Prostate gland (tissue), 2 donors: ENCODE results near the gene CLPTM1L. TPM values are rescaled to one million over a fixed set of nuclear protein-coding genes. Genes with fewer than 3 reads are reported as not detected.

Experiments
- DNase-seq: peaks from one replicate; pipeline ENCODE4 v3.0.0-alpha.2; 2019; ENCODE audit warnings: low spot score
- H3K27ac ChIP-seq, 2 donors: fragments of 200-600 bp; sonication (generic); 2 replicates each; pipeline ENCODE4 v1.5.1; 2017 to 2019
- H3K27me3 ChIP-seq: fragments of 200-600 bp; sonication (generic); replicated peaks from 2 replicates; pipeline ENCODE4 v1.5.1; 2019; ENCODE audit not compliant: insufficient read depth
- H3K36me3 ChIP-seq, 2 donors: fragments of 200-600 bp; sonication (generic); 1 replicate in 1 of 2; 2 replicates in 1 of 2; pipeline versions ENCODE4 v1.5.1 to v1.8.1; 2017 to 2019
- H3K4me1 ChIP-seq: fragments of 200-600 bp; sonication (generic); replicated peaks from 2 replicates; pipeline ENCODE4 v1.5.1; 2019
- H3K4me3 ChIP-seq, 2 donors: fragments of 200-600 bp; sonication (generic); 2 replicates each; pipeline ENCODE4 v1.5.1; 2017 to 2019
- H3K9me3 ChIP-seq: fragments of 200-600 bp; sonication (generic); 2 replicates; pipeline ENCODE4 v1.5.1; 2017
- POLR2A ChIP-seq: fragments of 450-650 bp; IDR thresholded peaks from one replicate; pipeline ENCODE4 v1.6.1; 2016; ENCODE audit warnings: antibody characterized with exemption, mild to moderate bottlenecking
- POLR2AphosphoS5 ChIP-seq: sonication (generic); formaldehyde crosslinking; IDR thresholded peaks from one replicate; pipeline ENCODE4 v1.6.1; 2017; ENCODE audit warnings: antibody characterized with exemption
- WGBS: methylation state at CpG from one replicate; pipeline ENCODE4 v1.1.5; 2018; 5-methylcytosine and 5-hydroxymethylcytosine counted together
- intact Hi-C: fragments of 100-400 bp; cut with DNase I; formaldehyde crosslinking; loops from one replicate; pipeline ENCODE4 v1.14.2; 2022
- total RNA-seq, 2 donors: library from RNA; depleted of rRNA; stranded (reverse); fragments of >200 nt; gene quantifications; one replicate each; pipeline ENCODE4 v1.1.0, GENCODE V29; 2016
- TF ChIP-seq, protein P1 (sequence below), 4 experiments: fragments of 200-600 bp in 2 of 4; fragments of 450-650 bp in 2 of 4; sonication (generic) in 2 of 4; IDR thresholded peaks; 1 replicate in 3 of 4; 2 replicates in 1 of 4; pipeline ENCODE4 v1.5.1; 2016 to 2019; ENCODE audit warnings: antibody characterized with exemption in 4 of 4, mild to moderate bottlenecking in 2 of 4, moderate library complexity in 2 of 4

CLPTM1L gene
- total RNA-seq: 100 to 1,000 TPM; 105 to 135 TPM

DNA sequence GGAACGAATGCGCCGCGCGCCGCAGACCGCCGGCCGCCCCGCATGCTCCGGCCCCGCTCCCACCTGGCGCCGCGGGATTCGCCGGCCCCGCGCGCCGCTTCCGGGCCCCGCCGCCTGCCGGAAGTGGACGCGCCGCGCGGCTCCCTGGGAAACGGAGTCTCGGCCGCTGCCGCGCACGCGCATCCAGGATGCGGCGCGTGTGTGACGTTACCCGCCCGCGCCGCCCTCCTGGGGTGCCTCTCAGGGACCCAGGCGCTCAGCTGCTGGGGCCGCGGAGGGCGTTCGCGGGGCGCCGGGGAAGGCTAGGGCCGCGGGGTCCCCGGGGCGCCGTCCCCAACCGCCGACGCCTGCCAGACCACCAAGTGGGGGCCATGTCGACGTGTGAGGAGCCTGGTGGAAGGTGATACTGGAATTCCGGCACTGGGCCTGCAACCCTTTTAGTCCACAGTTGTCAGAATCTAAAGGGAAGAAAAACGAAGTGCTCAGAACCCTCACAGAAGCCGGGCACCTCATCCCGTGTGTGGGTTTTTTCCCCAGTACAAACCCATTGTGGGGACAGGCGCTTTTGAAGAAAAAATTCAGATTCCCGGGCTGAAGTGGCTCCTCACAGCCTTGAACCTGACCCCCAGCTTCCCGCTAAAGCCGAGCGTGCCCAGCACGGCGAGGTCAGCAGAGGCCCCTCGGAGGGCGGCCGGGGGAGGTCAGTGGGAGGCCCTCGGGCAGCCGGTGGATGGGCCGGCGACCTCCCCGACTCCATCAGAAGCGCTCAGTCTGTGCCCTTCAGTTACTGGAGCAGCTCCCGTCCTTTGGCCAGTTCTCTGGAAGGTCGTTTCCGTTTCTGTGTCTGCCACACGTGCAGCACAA, at the start of gene CLPTM1L:
Gene CLPTM1L, minus strand, starts transcription at position 125 of the 864 bp plus-strand sequence. CDS start 258 bp downstream, outside the sequence.
- DNase-seq: peak; percentile 81
- Histone ChIP-seq H3K9me3 (no peaks in the 10 kb centered on the region), H3K4me1 (peaks cover 5% of the 10 kb centered on the region), H3K27ac (peak within 1 kb of the TSS; percentile 78 to 82), H3K27me3 (no peaks in the 10 kb centered on the region), H3K4me3 (peak within 1 kb of the TSS; percentile 89 to 93), H3K36me3 (no peaks in the 10 kb centered on the region)
- intact Hi-C loops: loop anchor here (10.0 kb wide), 1 partner anchor 300 kb away; no protein-coding TSS in a partner anchor
- TF ChIP-seq POLR2A (peak; percentile 56), POLR2AphosphoS5 (peak; percentile 84)
- TF ChIP-seq, protein P1, sequence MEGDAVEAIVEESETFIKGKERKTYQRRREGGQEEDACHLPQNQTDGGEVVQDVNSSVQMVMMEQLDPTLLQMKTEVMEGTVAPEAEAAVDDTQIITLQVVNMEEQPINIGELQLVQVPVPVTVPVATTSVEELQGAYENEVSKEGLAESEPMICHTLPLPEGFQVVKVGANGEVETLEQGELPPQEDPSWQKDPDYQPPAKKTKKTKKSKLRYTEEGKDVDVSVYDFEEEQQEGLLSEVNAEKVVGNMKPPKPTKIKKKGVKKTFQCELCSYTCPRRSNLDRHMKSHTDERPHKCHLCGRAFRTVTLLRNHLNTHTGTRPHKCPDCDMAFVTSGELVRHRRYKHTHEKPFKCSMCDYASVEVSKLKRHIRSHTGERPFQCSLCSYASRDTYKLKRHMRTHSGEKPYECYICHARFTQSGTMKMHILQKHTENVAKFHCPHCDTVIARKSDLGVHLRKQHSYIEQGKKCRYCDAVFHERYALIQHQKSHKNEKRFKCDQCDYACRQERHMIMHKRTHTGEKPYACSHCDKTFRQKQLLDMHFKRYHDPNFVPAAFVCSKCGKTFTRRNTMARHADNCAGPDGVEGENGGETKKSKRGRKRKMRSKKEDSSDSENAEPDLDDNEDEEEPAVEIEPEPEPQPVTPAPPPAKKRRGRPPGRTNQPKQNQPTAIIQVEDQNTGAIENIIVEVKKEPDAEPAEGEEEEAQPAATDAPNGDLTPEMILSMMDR (IDR thresholded peaks at IDR 0.05): peak in 2 of 4 experiments; percentile 44 to 55
- 1% methylated on average over 84 of the region's 87 CpGs for WGBS

GRCh38 chr5:1393571-1394501, 48.9 kb upstream of the CLPTM1L start:
- H3K27me3 ChIP-seq: peaks cover 4% of the 10 kb centered on the region
- intact Hi-C loops: no loop called here
- H3K9me3 ChIP-seq: no peaks in the 10 kb centered on the region
- no peak for DNase-seq
- H3K36me3 ChIP-seq: no peaks in the 10 kb centered on the region
- WGBS: 53% methylated on average over 36 of the region's 36 CpGs
- TF ChIP-seq POLR2A (no peak), POLR2AphosphoS5 (no peak)
- TF ChIP-seq, protein P1 (IDR thresholded peaks at IDR 0.05): no peak
- no peak overlapping the region for H3K27ac ChIP-seq
- no peaks in the 10 kb centered on the region for H3K4me1 ChIP-seq
- H3K4me3 ChIP-seq: no peak overlapping the region

DNA sequence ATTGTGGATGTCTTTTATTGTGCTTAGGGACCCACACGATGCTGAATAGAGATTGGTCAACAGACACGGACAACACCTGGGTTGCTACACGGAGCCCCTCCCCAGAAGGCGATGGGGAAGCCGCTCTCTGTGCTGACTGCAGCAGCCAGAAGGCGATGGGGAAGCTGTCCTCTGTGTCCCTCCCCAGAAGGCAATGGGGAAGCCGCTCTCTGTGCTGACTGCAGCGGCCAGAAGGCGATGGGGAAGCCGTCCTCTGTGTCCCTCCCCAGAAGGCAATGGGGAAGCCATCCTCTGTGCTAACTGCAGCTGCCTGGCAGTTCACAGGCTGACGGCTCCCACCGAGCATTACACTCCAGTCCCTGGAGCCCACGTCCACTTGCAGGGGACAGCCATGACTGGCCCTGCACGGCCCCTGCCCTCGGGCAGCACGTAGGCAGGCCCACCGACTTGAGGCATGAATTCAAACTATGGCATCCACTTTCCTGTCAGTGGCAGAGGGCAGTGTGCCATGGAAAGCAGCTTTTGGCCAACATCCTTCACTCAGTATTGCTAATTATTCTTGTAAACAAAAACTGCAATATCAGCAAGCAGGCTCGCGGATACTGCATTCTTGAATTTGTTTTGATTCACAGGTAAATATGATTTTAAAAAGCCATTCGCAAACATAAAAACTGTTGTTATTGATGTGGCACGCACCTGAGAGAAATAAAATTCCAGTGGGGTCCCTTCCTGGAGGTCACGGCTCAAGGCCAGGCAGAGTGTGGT, 48.1 kb upstream of the CLPTM1L start:
- no peak overlapping the region for H3K4me3 ChIP-seq
- no peaks in the 10 kb centered on the region for H3K4me1 ChIP-seq
- no peaks in the 10 kb centered on the region for H3K36me3 ChIP-seq
- H3K9me3 ChIP-seq: no peaks in the 10 kb centered on the region
- no peak for DNase-seq
- 70% methylated on average over 21 of the region's 22 CpGs for WGBS
- TF ChIP-seq, protein P1 (IDR thresholded peaks at IDR 0.05): no peak
- peaks cover 4% of the 10 kb centered on the region for H3K27me3 ChIP-seq
- no peak overlapping the region for H3K27ac ChIP-seq
- intact Hi-C loops: no loop called here

GRCh38 chr5:1392261-1392660, 47.4 kb upstream of the CLPTM1L start:
- no peak for TF ChIP-seq POLR2A
- TF ChIP-seq, protein P1 (IDR thresholded peaks at IDR 0.05): no peak
- TF ChIP-seq POLR2AphosphoS5: no peak
- Histone ChIP-seq H3K27me3 (peaks cover 4% of the 10 kb centered on the region), H3K9me3 (no peaks in the 10 kb centered on the region), H3K4me3 (no peak overlapping the region), H3K4me1 (no peaks in the 10 kb centered on the region), H3K36me3 (no peaks in the 10 kb centered on the region), H3K27ac (no peak overlapping the region)
- no peak for DNase-seq
- 74% methylated on average over 11 of the region's 11 CpGs for WGBS
- intact Hi-C loops: no loop called here
